SK-N-MC (cell line): ENCODE measurements around the gene TEX47.

ENCODE experiments used
- EZH2 ChIP-seq: fragments of 200-600 bp; sonication (generic); IDR thresholded peaks from one replicate; pipeline ENCODE4 v1.6.1; 2017; ENCODE audit warnings: antibody characterized with exemption
- FOXP2 ChIP-seq: optimal IDR thresholded peaks from 2 replicates; pipeline ENCODE3; 2011; ENCODE audit warnings: mild to moderate bottlenecking, moderate library complexity; ENCODE audit not compliant: insufficient read depth; ENCODE audit errors: extremely low read length, control extremely low read depth
- POLR2AphosphoS5 ChIP-seq: IDR thresholded peaks from 2 replicates; pipeline ENCODE4 v1.6.1; 2012; ENCODE audit warnings: mild to moderate bottlenecking, low read depth, low read length, borderline replicate concordance

DNA sequence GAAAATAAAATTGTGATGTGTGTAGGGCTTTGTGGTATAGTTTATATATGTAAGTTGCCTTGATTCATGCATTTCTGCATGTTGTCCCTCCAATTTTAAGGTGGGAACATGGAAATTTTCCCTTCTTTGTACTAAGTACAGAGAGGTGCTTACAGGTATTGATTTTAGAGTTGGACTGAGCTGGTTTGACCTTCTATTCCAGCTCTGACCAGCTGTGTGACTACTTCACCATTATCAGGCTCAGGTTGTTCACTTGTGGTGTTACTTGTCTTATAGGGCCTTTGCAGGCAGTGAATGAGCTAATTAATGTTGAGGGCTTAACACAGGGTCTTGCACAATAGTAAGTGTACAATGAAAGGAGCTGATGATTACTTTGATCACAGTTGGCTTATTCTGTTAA is 19.7 kb downstream of the TEX47 start:
- TF ChIP-seq POLR2AphosphoS5 (no peak), EZH2 (no peak), FOXP2 (no peak)
